Hair follicular keratinocyte (primary cell): ENCODE measurements around the gene LRRC75A. TPM values are rescaled to one million over a fixed set of nuclear protein-coding genes. Genes with fewer than 3 reads are reported as not detected.

ENCODE experiments used
- total RNA-seq: library from RNA; depleted of rRNA; stranded (reverse); fragments of >200 nt; gene quantifications from 2 replicates; pipeline ENCODE4 v1.2.3, GENCODE V29; 2015

The LRRC75A gene, protein sequence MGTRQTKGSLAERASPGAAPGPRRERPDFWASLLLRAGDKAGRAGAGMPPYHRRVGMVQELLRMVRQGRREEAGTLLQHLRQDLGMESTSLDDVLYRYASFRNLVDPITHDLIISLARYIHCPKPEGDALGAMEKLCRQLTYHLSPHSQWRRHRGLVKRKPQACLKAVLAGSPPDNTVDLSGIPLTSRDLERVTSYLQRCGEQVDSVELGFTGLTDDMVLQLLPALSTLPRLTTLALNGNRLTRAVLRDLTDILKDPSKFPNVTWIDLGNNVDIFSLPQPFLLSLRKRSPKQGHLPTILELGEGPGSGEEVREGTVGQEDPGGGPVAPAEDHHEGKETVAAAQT
- total RNA-seq = not detected in 2 replicates

DNA sequence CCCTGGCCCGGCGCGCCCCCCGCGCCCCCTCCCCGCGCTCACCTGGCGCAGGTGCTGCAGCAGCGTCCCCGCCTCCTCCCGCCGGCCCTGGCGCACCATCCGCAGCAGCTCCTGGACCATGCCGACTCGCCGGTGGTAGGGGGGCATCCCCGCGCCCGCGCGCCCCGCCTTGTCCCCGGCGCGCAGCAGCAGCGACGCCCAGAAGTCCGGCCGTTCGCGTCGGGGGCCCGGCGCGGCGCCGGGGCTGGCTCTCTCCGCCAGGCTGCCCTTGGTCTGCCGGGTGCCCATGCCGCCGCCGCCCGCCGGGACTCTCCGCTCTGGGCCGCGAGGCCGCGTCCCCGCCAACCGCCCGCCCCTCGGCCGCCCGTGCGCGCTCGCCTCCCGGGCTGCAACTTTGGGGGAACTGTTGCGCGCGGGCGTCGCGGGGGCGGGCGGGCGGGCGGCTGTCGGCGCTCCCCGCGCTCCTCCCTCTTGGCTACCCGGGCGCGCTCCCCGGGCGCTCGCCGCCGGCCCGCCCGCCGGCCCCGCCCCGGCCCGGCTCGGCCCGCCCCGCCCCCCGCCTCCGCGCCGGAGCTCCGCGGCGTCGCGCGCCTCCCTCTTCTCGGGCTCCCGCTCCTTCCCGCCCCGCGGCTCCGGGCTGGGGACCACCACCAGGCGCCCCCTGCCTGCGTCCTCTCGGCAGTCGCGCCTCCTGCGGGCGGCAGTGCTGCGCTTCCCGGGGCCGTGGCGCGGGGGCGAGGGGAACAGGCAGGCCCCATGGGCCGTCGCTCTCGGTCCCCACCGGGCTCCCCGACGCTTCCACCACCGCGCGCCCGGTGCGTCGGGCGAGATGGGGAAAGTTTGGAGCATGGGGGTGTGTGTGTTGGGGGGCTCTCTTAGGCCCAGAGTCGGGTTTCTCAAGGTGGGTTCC is at the start of gene LRRC75A:
Gene LRRC75A (minus strand): TSS at position 491 of the 910 bp plus-strand sequence. CDS start 203 bp downstream, at position 288.

DNA sequence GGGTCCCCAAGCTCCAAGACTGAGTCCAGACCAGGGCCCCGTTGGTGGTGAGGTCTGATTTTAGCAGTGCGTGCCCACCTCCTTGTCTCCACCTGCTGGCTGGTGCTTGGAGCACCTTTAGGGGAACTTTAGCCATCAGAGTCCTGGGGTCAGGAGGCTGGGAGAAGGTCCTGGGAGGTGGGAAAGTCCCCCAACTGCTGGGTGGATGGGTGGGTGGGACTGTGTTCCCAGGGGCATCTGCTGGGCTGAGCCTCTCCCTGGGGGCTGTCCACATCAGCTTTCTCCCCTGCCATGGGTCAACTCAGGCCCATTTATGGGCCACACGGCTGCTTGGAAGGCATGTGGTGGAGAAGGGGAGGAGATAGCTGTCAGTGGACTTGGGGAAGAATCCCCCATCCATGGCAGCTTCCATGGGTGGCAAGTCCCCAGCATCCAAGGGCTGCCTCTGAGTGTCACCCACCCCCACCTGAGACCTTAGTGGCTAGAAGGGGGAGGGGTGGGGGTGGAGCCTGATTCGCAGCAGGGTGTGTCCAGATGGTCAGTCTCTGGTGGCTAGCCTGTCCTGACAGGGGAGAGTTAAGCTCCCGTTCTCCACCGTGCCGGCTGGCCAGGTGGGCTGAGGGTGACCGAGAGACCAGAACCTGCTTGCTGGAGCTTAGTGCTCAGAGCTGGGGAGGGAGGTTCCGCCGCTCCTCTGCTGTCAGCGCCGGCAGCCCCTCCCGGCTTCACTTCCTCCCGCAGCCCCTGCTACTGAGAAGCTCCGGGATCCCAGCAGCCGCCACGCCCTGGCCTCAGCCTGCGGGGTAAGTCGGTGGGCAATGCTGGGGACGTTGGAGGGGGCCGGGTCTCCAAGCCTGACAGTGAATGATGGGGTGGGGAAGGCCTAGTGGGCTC is 76.7 kb downstream of the LRRC75A start, which contains the start of gene TRPV2:
Gene TRPV2 (plus strand): TSS at position 541 of the 894 bp plus-strand sequence. CDS start 2,098 bp downstream, outside the sequence.

Other genes starting within 250 kb of the LRRC75A start
- gene CENPV, start 138.7 kb downstream of the LRRC75A start, total RNA-seq = 10.8 and 12.0 TPM in 2 replicates
- gene UBB, start 111.1 kb downstream of the LRRC75A start, total RNA-seq = 516 and 671 TPM in 2 replicates
- gene TRPV2, start 76.6 kb downstream of the LRRC75A start, total RNA-seq = 2.0 TPM in 1 of 2 replicates, not detected in the other
- 2.8 and 15.4 TPM in 2 replicates for gene ZNF287, start 77.0 kb upstream of the LRRC75A start, total RNA-seq
- 1.6 and 1.7 TPM in 2 replicates for gene ZNF624, start 161.7 kb upstream of the LRRC75A start, total RNA-seq
- 0.38 and 0.70 TPM in 2 replicates for gene CCDC144A, start 198.0 kb upstream of the LRRC75A start, total RNA-seq